ENCODE data around the gene DNAJC5. TPM values are rescaled to one million over a fixed set of nuclear protein-coding genes. Genes with fewer than 3 reads are reported as not detected.

DNAJC5 gene
- polyA plus RNA-seq, 1 donor (not counting 4 experiments of a cell fraction or from before 2014, with no cell fraction given), result 43.7 TPM

GRCh38 chr20:63952769-63953168 lies 57.8 kb downstream of the DNAJC5 start:
- DNase-seq (ENCODE audit: low read depth, low spot score), result no peak
- peaks cover 61% of the 10 kb centered on the region for H3K4me1 ChIP-seq (ENCODE audit: control insufficient read depth, extremely low read depth, insufficient read depth, low read length)
- no peak overlapping the region for H3K27ac ChIP-seq (ENCODE audit: control insufficient read depth, insufficient read depth, low read length)
- peaks cover 8% of the 10 kb centered on the region for H3K9me1 ChIP-seq (ENCODE audit: control insufficient read depth, extremely low read depth, insufficient read depth, low read length)
- no peaks in the 10 kb centered on the region for H3K27me3 ChIP-seq (ENCODE audit: control insufficient read depth, extremely low read depth, insufficient read depth, low read length)
- dilution Hi-C loops (cut with MboI; ENCODE audit: extremely low pct_ligation_motif_present, low sequenced_read_pairs), result no loop called here
- no peak overlapping the region for H3K9ac ChIP-seq (ENCODE audit: control insufficient read depth, extremely low read depth, insufficient read depth, low read length)
- H3K9me3 ChIP-seq (ENCODE audit: control insufficient read depth, low read depth, low read length), result no peaks in the 10 kb centered on the region
- FAIRE-seq, result no peak
- TF ChIP-seq EZH2 (IDR thresholded peaks at IDR 0.05; ENCODE audit: low read length) (no peak), CTCF (optimal IDR thresholded peaks at IDR 0.05 in 1 of 3, IDR thresholded peaks at IDR 0.05 in 1 of 3, conservative IDR thresholded peaks at IDR 0.05 in 1 of 3; ENCODE audit: extremely low read depth in 1 of 3, insufficient read depth in 2 of 3, low read length in 3 of 3) (no peak)
- H3K4me2 ChIP-seq (ENCODE audit: control insufficient read depth, extremely low read depth, insufficient read depth, low read depth, low read length), result no peak overlapping the region
- peaks cover 46% of the 10 kb centered on the region for H4K20me1 ChIP-seq (ENCODE audit: control insufficient read depth, extremely low read depth, insufficient read depth, low read length)
- peaks cover 70% of the 10 kb centered on the region for H3K79me2 ChIP-seq (ENCODE audit: control insufficient read depth, insufficient read depth, low read length)
- H2AFZ ChIP-seq (ENCODE audit: control insufficient read depth, low read length), result no peak overlapping the region
- H3K36me3 ChIP-seq (ENCODE audit: control insufficient read depth in 2 of 2, extremely low read depth in 1 of 2, insufficient read depth in 2 of 2, low read length in 2 of 2), result peaks cover 3 to 4% of the 10 kb centered on the region in 2 experiments
- no peak overlapping the region for H3K4me3 ChIP-seq (ENCODE audit: control insufficient read depth in 2 of 3, extremely low read depth in 1 of 3, insufficient read depth in 2 of 3, low read depth in 1 of 3, low read length in 3 of 3)

GRCh38 chr20:63953764-63954429 lies 59.0 kb downstream of the DNAJC5 start:
- Histone ChIP-seq H3K4me1 (ENCODE audit: control insufficient read depth, extremely low read depth, insufficient read depth, low read length) (peaks cover 53% of the 10 kb centered on the region), H3K27ac (ENCODE audit: control insufficient read depth, insufficient read depth, low read length) (no peak overlapping the region), H2AFZ (ENCODE audit: control insufficient read depth, low read length) (no peak overlapping the region), H3K79me2 (ENCODE audit: control insufficient read depth, insufficient read depth, low read length) (peaks cover 62% of the 10 kb centered on the region), H4K20me1 (ENCODE audit: control insufficient read depth, extremely low read depth, insufficient read depth, low read length) (peaks cover 39% of the 10 kb centered on the region), H3K9ac (ENCODE audit: control insufficient read depth, extremely low read depth, insufficient read depth, low read length) (no peak overlapping the region), H3K9me3 (ENCODE audit: control insufficient read depth, low read depth, low read length) (no peaks in the 10 kb centered on the region), H3K36me3 (ENCODE audit: control insufficient read depth in 2 of 2, extremely low read depth in 1 of 2, insufficient read depth in 2 of 2, low read length in 2 of 2) (peaks cover 3 to 7% of the 10 kb centered on the region in 2 experiments), H3K4me3 (ENCODE audit: control insufficient read depth in 2 of 3, extremely low read depth in 1 of 3, insufficient read depth in 2 of 3, low read depth in 1 of 3, low read length in 3 of 3) (no peak overlapping the region), H3K9me1 (ENCODE audit: control insufficient read depth, extremely low read depth, insufficient read depth, low read length) (peaks cover 5% of the 10 kb centered on the region), H3K4me2 (ENCODE audit: control insufficient read depth, extremely low read depth, insufficient read depth, low read depth, low read length) (no peak overlapping the region), H3K27me3 (ENCODE audit: control insufficient read depth, extremely low read depth, insufficient read depth, low read length) (no peaks in the 10 kb centered on the region)
- dilution Hi-C loops (cut with MboI; ENCODE audit: extremely low pct_ligation_motif_present, low sequenced_read_pairs), result no loop called here
- no peak for DNase-seq (ENCODE audit: low read depth, low spot score)
- FAIRE-seq, result no peak
- TF ChIP-seq EZH2 (IDR thresholded peaks at IDR 0.05; ENCODE audit: low read length), result no peak
